ACC112 (cell line): Measurements from ENCODE around the gene SH2D1A.
"Not testable (repeated sequence)": the region's sequence is repeated elsewhere in the genome, so short reads cannot be mapped to it uniquely, and the experiment has no call there.

Experiments
- H2AFZ ChIP-seq: fragments of 200-600 bp; sonication (generic); one replicate; pipeline ENCODE4 v1.6.0; 2017; ENCODE audit warnings: antibody characterized with exemption, low read length; ENCODE audit not compliant: unreplicated experiment
- H3K27ac ChIP-seq: fragments of 200-600 bp; sonication (generic); 2 replicates; pipeline ENCODE4 v1.5.1; 2014; ENCODE audit warnings: low read depth, mild to moderate bottlenecking, antibody characterized with exemption, low read length, moderate library complexity
- H3K27me3 ChIP-seq: fragments of 200-600 bp; sonication (generic); 2 replicates; pipeline ENCODE4 v1.6.1; 2014; ENCODE audit warnings: mild to moderate bottlenecking, antibody characterized with exemption, low read length, moderate library complexity, mixed read lengths; ENCODE audit not compliant: insufficient read depth
- H3K36me3 ChIP-seq: fragments of 200-600 bp; sonication (generic); 2 replicates; pipeline ENCODE4 v1.6.1; 2016; ENCODE audit warnings: mild to moderate bottlenecking, antibody characterized with exemption, low read length, moderate library complexity, mixed read lengths; ENCODE audit not compliant: insufficient read depth
- H3K4me1 ChIP-seq: fragments of 200-600 bp; sonication (generic); one replicate; pipeline ENCODE4 v1.6.1; 2016; ENCODE audit warnings: low read length, mixed read lengths; ENCODE audit not compliant: insufficient read depth, unreplicated experiment, control insufficient read depth
- H3K4me3 ChIP-seq: fragments of 200-600 bp; sonication (generic); 2 replicates; pipeline ENCODE4 v1.5.1; 2014; ENCODE audit warnings: mild to moderate bottlenecking, low read depth, low read length
- H3K79me2 ChIP-seq: fragments of 200-600 bp; sonication (generic); one replicate; pipeline ENCODE4 v1.6.0; 2016; ENCODE audit warnings: low read length; ENCODE audit not compliant: control insufficient read depth, unreplicated experiment, insufficient read depth

Gene SH2D1A

GRCh38 chrX:124346117-124346876, at the start of gene SH2D1A:
Gene SH2D1A (plus strand): TSS chrX:124346563. CDS start chrX:124346643, 80 bp downstream.
- Histone ChIP-seq H3K27me3 (no peaks in the 10 kb centered on the region), H3K4me3 (no peak within 1 kb of the TSS), H3K4me1 (no peaks in the 10 kb centered on the region), H3K79me2 (no peaks in the 10 kb centered on the region), H3K27ac (no peak within 1 kb of the TSS), H3K36me3 (no peaks in the 10 kb centered on the region), H2AFZ (no peak within 1 kb of the TSS)

- H3K79me2 ChIP-seq, H3K4me1 ChIP-seq, H3K27me3 ChIP-seq, H2AFZ ChIP-seq, H3K36me3 ChIP-seq, H3K27ac ChIP-seq, H3K4me3 ChIP-seq: not testable (repeated sequence)
These were observed 47.0 kb upstream of the SH2D1A start for GRCh38 chrX:124299323-124299722.

- no peaks in the 10 kb centered on the region for H3K4me1 ChIP-seq
- no peaks in the 10 kb centered on the region for H3K27me3 ChIP-seq
- H3K4me3 ChIP-seq: no peak overlapping the region
- H3K79me2 ChIP-seq: no peaks in the 10 kb centered on the region
- H3K36me3 ChIP-seq: no peaks in the 10 kb centered on the region
- no peak overlapping the region for H2AFZ ChIP-seq
- no peak overlapping the region for H3K27ac ChIP-seq
These were observed 46.0 kb upstream of the SH2D1A start for GRCh38 chrX:124300405-124300804.

GRCh38 chrX:124307253-124307907, 39.0 kb upstream of the SH2D1A start:
- no peaks in the 10 kb centered on the region for H3K27me3 ChIP-seq
- H2AFZ ChIP-seq: no peak overlapping the region
- no peak overlapping the region for H3K4me3 ChIP-seq
- no peaks in the 10 kb centered on the region for H3K4me1 ChIP-seq
- H3K79me2 ChIP-seq: no peaks in the 10 kb centered on the region
- no peaks in the 10 kb centered on the region for H3K36me3 ChIP-seq
- no peak overlapping the region for H3K27ac ChIP-seq

GRCh38 chrX:124325732-124326131, 20.6 kb upstream of the SH2D1A start:
- H3K79me2 ChIP-seq: no peaks in the 10 kb centered on the region
- H3K4me1 ChIP-seq: no peaks in the 10 kb centered on the region
- H3K36me3 ChIP-seq: no peaks in the 10 kb centered on the region
- H2AFZ ChIP-seq: no peak overlapping the region
- no peak overlapping the region for H3K27ac ChIP-seq
- H3K4me3 ChIP-seq: no peak overlapping the region
- H3K27me3 ChIP-seq: no peaks in the 10 kb centered on the region

GRCh38 chrX:124328765-124329164, 17.6 kb upstream of the SH2D1A start:
- no peak overlapping the region for H3K27ac ChIP-seq
- H3K27me3 ChIP-seq: no peaks in the 10 kb centered on the region
- H3K36me3 ChIP-seq: no peaks in the 10 kb centered on the region
- H3K79me2 ChIP-seq: no peaks in the 10 kb centered on the region
- no peak overlapping the region for H2AFZ ChIP-seq
- H3K4me1 ChIP-seq: no peaks in the 10 kb centered on the region
- no peak overlapping the region for H3K4me3 ChIP-seq

- Histone ChIP-seq H3K27me3 (no peaks in the 10 kb centered on the region), H3K36me3 (no peaks in the 10 kb centered on the region), H3K79me2 (no peaks in the 10 kb centered on the region), H3K27ac (no peak within 1 kb of the TSS), H3K4me1 (no peaks in the 10 kb centered on the region), H3K4me3 (no peak within 1 kb of the TSS), H2AFZ (no peak within 1 kb of the TSS)
These were observed 13.6 kb upstream of the SH2D1A start, which contains the start of gene TEX13D for GRCh38 chrX:124332481-124333424. Gene TEX13D (plus strand): TSS chrX:124332660. CDS start chrX:124332918, 258 bp downstream.

GRCh38 chrX:124333862-124334261, 12.5 kb upstream of the SH2D1A start:
- Histone ChIP-seq H3K36me3 (no peaks in the 10 kb centered on the region), H3K27me3 (no peaks in the 10 kb centered on the region), H3K79me2 (no peaks in the 10 kb centered on the region), H3K4me3 (no peak overlapping the region), H2AFZ (no peak overlapping the region), H3K4me1 (no peaks in the 10 kb centered on the region), H3K27ac (no peak overlapping the region)

- not testable (repeated sequence) for H3K79me2 ChIP-seq, H3K27me3 ChIP-seq, H3K36me3 ChIP-seq, H2AFZ ChIP-seq, H3K4me3 ChIP-seq, H3K4me1 ChIP-seq, H3K27ac ChIP-seq
These were observed 11.8 kb upstream of the SH2D1A start for GRCh38 chrX:124334555-124334954.

GRCh38 chrX:124335598-124335997, 10.8 kb upstream of the SH2D1A start:
- H2AFZ ChIP-seq: no peak overlapping the region
- no peaks in the 10 kb centered on the region for H3K36me3 ChIP-seq

More at GRCh38 chrX:124335598-124335997, 10.8 kb upstream of the SH2D1A start:
- Histone ChIP-seq H3K4me1 (no peaks in the 10 kb centered on the region), H3K4me3 (no peak overlapping the region), H3K27ac (no peak overlapping the region), H3K79me2 (no peaks in the 10 kb centered on the region), H3K27me3 (no peaks in the 10 kb centered on the region)
